B cell (primary cell): ENCODE results near the gene SETDB2. TPM values are rescaled to one million over a fixed set of nuclear protein-coding genes. Genes with fewer than 3 reads are reported as not detected.

Experiments
- ATAC-seq: fragments of 200-7000 bp; cut with Tn5 transposase; one replicate; pipeline ENCODE4 v1.10.0; 2021; ENCODE audit warnings: low read depth, mild to moderate bottlenecking, moderate number of reproducible peaks, moderate library complexity
- CTCF ChIA-PET: fragments of 350-600 bp; sonication (Branson Sonifier 250); formaldehyde crosslinking; loops from one replicate; lab custom pipeline; 2021; ENCODE audit warnings: antibody characterized with exemption, inconsistent platforms; lab: Charles Lee
- POLR2A ChIA-PET: fragments of 350-600 bp; sonication (Branson Sonifier 250); formaldehyde crosslinking; loops from one replicate; lab custom pipeline; 2021; ENCODE audit warnings: antibody characterized with exemption; lab: Charles Lee
- DNase-seq: peaks from one replicate; pipeline ENCODE4 v3.0.0; 2013
- H2AFZ ChIP-seq: 2 replicates; pipeline ENCODE4 v1.6.1; 2012; ENCODE audit warnings: mild to moderate bottlenecking, low read depth, low read length; ENCODE audit not compliant: insufficient read depth, poor library complexity, severe bottlenecking
- H3K27ac ChIP-seq, 2 donors: 1 replicate in 1 of 2; 2 replicates in 1 of 2; pipeline ENCODE4 v1.5.1; 2012 to 2013; ENCODE audit warnings: low read length in 2 of 2, mild to moderate bottlenecking in 2 of 2, moderate library complexity in 1 of 2
- H3K27me3 ChIP-seq, 4 experiments: fragments of 200-600 bp in 1 of 4; sonication (generic) in 1 of 4; replicated peaks in 1 of 4; 1 replicate in 2 of 4; 2 replicates in 2 of 4; pipeline versions ENCODE4 v1.6.1 to v1.7.0; 2013 to 2016; ENCODE audit warnings: low read length in 3 of 4, mild to moderate bottlenecking in 2 of 4, mixed read lengths in 1 of 4, moderate library complexity in 1 of 4; ENCODE audit not compliant: insufficient read depth in 4 of 4, control insufficient read depth in 3 of 4; ENCODE audit errors: control extremely low read depth in 1 of 4
- H3K36me3 ChIP-seq, 2 experiments: replicated peaks in 1 of 2; 1 replicate in 1 of 2; 2 replicates in 1 of 2; pipeline versions ENCODE4 v1.6.1 to v1.7.1; 2013; ENCODE audit warnings: low read length in 1 of 2; ENCODE audit not compliant: insufficient read depth in 2 of 2, control insufficient read depth in 1 of 2; ENCODE audit errors: control extremely low read depth in 1 of 2, extremely low read depth in 1 of 2
- H3K4me1 ChIP-seq, 2 donors: fragments of 200-600 bp in 1 of 2; sonication (generic) in 1 of 2; 1 replicate in 1 of 2; 2 replicates in 1 of 2; pipeline versions ENCODE4 v1.5.1 to v1.6.1; 2013 to 2017; ENCODE audit warnings: low read length in 2 of 2; ENCODE audit not compliant: control insufficient read depth in 2 of 2, insufficient read depth in 2 of 2
- H3K4me2 ChIP-seq: replicated peaks from 2 replicates; pipeline ENCODE3; 2012; ENCODE audit warnings: mild to moderate bottlenecking, low read depth, low read length; ENCODE audit not compliant: poor library complexity, severe bottlenecking
- H3K4me3 ChIP-seq, 5 experiments: fragments of 200-600 bp in 1 of 5; sonication (generic) in 1 of 5; 1 replicate in 3 of 5; 2 replicates in 2 of 5; pipeline versions ENCODE4 v1.5.1 to v1.7.0; 2011 to 2016; ENCODE audit warnings: low read length in 4 of 5, mild to moderate bottlenecking in 4 of 5, low read depth in 2 of 5, control low read depth in 1 of 5, moderate library complexity in 1 of 5; ENCODE audit not compliant: insufficient read depth in 1 of 5; ENCODE audit errors: control extremely low read depth in 1 of 5, extremely low read depth in 1 of 5
- H3K79me2 ChIP-seq: fragments of 200-600 bp; sonication (generic); one replicate; pipeline ENCODE4 v1.6.0; 2016; ENCODE audit warnings: low read length; ENCODE audit not compliant: control insufficient read depth, insufficient read depth
- H3K9ac ChIP-seq: fragments of 200-600 bp; sonication (generic); 2 replicates; pipeline ENCODE4 v1.6.1; 2017; ENCODE audit warnings: mild to moderate bottlenecking, low read length, moderate library complexity
- H3K9me3 ChIP-seq, 3 donors: one replicate each; pipeline versions ENCODE4 v1.6.1 to v1.7.1; 2013; ENCODE audit warnings: low read length in 2 of 3; ENCODE audit not compliant: control insufficient read depth in 2 of 3, insufficient read depth in 1 of 3; ENCODE audit errors: control extremely low read depth in 1 of 3
- H4K20me1 ChIP-seq: 2 replicates; pipeline ENCODE4 v1.6.0; 2012; ENCODE audit warnings: mild to moderate bottlenecking, low read length; ENCODE audit not compliant: insufficient read depth, control insufficient read depth, poor library complexity, severe bottlenecking
- H3K27ac Mint-ChIP-seq: one replicate; pipeline ENCODE4 v1.8.0; 2021; ENCODE audit warnings: mixed read lengths
- H3K27me3 Mint-ChIP-seq: one replicate; pipeline ENCODE4 v1.8.0; 2021; ENCODE audit warnings: mixed read lengths
- H3K4me1 Mint-ChIP-seq: one replicate; pipeline ENCODE4 v1.8.0; 2021; ENCODE audit warnings: mixed read lengths
- H3K4me3 Mint-ChIP-seq: one replicate; pipeline ENCODE4 v1.8.0; 2021; ENCODE audit warnings: mixed read lengths
- H3K9me3 Mint-ChIP-seq: one replicate; pipeline ENCODE4 v1.8.0; 2022; ENCODE audit warnings: mixed read lengths; ENCODE audit not compliant: insufficient read depth
- EZH2 ChIP-seq: IDR thresholded peaks from 2 replicates; pipeline ENCODE4 v1.6.1; 2012; ENCODE audit warnings: borderline replicate concordance, low read depth, mild to moderate bottlenecking, moderate library complexity, low read length; ENCODE audit not compliant: insufficient read depth, poor library complexity, severe bottlenecking
- WGBS: methylation state at CpG from one replicate; pipeline ENCODE4 v1.1.5; 2013; ENCODE audit warnings: missing lambda C conversion rate; ENCODE audit not compliant: insufficient coverage; 5-methylcytosine and 5-hydroxymethylcytosine counted together
- intact Hi-C: fragments of 100-400 bp; cut with micrococcal nuclease; formaldehyde crosslinking; loops from one replicate; pipeline ENCODE4 v1.10.0; 2022
- polyA plus RNA-seq: library from polyadenylated mRNA; depleted of rRNA; stranded (reverse); fragments of >200 nt; gene quantifications from 2 replicates; pipeline ENCODE4 v1.2.3, GENCODE V29; 2012
- total RNA-seq, 2 donors: library from RNA; stranded (reverse); fragments of 120-200 nt in 1 of 2; gene quantifications; 1 replicate in 1 of 2; 2 replicates in 1 of 2; pipeline versions ENCODE4 v1.2.3 to v1.2.4, GENCODE V29; 2013 to 2022
- TF ChIP-seq, protein P1 (sequence below): fragments of 200-600 bp; IDR thresholded peaks from one replicate; pipeline ENCODE4 v1.8.0; 2022; ENCODE audit warnings: antibody characterized with exemption, mild to moderate bottlenecking

The SETDB2 gene
- total and polyA plus RNA-seq, 2 donors (not counting 1 experiment from before 2014, with no cell fraction given): 12.0 to 38.2 TPM

DNA sequence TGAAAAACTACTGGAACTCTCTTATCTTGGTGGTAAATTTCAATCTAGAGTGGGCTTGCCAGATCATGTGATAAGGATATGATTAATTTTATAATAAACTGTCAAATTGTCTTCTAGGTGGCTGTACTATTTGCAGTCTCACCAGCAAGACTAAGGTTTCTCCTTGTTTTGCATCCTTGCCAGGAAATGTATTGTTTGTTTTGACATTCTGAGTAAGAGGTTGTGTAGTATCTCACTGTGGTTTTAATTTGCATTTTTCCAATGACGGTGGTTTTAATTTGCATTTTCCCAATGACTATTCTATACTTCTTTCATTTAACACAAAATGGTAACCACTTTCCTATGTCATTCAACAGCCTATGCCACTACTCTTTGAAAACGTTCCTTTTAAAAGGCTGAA is 2.2 kb upstream of the SETDB2 start:
- intact Hi-C loops: loop anchor here (5.0 kb wide), 3 partner anchors 180 to 1405 kb away; partner anchors contain the start of genes FNDC3A and NUDT15
- H4K20me1 ChIP-seq: no peaks in the 10 kb centered on the region
- Mint-ChIP-seq H3K27ac (peak overlapping the region; percentile 13), H3K4me3 (peak overlapping the region; percentile 21), H3K27me3 (no peaks in the 10 kb centered on the region), H3K9me3 (no peaks in the 10 kb centered on the region), H3K4me1 (peaks cover 56% of the 10 kb centered on the region)
- no peak overlapping the region for H3K4me3 ChIP-seq
- peaks cover 33% of the 10 kb centered on the region in 2 donors for H3K4me1 ChIP-seq
- no peak overlapping the region for H3K4me2 ChIP-seq
- H3K79me2 ChIP-seq: peaks cover 12% of the 10 kb centered on the region
- DNase-seq (no peak), ATAC-seq (no peak)
- no peaks in the 10 kb centered on the region for H3K36me3 ChIP-seq
- no CpG with 5 or more reads among the region's 2 CpGs for WGBS
- H2AFZ ChIP-seq: no peak overlapping the region
- TF ChIP-seq, protein P1, sequence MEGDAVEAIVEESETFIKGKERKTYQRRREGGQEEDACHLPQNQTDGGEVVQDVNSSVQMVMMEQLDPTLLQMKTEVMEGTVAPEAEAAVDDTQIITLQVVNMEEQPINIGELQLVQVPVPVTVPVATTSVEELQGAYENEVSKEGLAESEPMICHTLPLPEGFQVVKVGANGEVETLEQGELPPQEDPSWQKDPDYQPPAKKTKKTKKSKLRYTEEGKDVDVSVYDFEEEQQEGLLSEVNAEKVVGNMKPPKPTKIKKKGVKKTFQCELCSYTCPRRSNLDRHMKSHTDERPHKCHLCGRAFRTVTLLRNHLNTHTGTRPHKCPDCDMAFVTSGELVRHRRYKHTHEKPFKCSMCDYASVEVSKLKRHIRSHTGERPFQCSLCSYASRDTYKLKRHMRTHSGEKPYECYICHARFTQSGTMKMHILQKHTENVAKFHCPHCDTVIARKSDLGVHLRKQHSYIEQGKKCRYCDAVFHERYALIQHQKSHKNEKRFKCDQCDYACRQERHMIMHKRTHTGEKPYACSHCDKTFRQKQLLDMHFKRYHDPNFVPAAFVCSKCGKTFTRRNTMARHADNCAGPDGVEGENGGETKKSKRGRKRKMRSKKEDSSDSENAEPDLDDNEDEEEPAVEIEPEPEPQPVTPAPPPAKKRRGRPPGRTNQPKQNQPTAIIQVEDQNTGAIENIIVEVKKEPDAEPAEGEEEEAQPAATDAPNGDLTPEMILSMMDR: no peak
- no peak for TF ChIP-seq EZH2
- ChIA-PET POLR2A (no interaction called here), CTCF (interaction anchor here (1.3 kb wide), 1 partner anchor 20 kb away, joined by 3 read pairs; no protein-coding TSS in a partner anchor)
- H3K9ac ChIP-seq: no peak overlapping the region
- H3K27me3 ChIP-seq: no peaks in the 10 kb centered on the region
- H3K9me3 ChIP-seq: no peaks in the 10 kb centered on the region
- no peak overlapping the region for H3K27ac ChIP-seq

DNA sequence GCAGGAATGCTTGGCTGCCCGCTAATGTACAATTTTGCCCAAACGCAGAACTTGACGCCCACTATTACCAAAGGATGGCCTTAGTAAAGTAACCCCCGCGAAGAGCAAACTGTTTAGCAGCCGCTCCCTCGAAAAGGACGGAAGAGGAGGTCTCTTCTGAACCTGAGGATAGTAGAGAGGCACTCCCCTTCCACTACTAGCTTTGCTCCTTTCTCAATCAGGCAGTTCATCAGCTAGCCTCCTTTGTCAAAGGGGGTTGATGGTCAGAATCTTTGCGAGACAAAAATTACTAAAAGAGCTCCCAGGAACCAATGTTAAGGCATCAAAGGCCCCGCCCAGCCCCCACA is 744 bp upstream of the SETDB2 start:
- ChIA-PET CTCF (interaction anchor here (0.7 to 2.6 kb wide), 8 partner anchors 22 to 1843 kb away, joined by 3 to 14 read pairs (median 4); partner anchors contain the start of gene KPNA3), POLR2A (interaction anchor here (0.5 to 4.4 kb wide), 9 partner anchors 11 to 177 kb away, joined by 3 to 42 read pairs (median 5); partner anchors contain the start of genes PHF11 and RCBTB1)
- peak overlapping the region; percentile 70 for H3K9ac ChIP-seq
- Mint-ChIP-seq H3K4me1 (peaks cover 66% of the 10 kb centered on the region), H3K27ac (peak overlapping the region; percentile 99), H3K9me3 (no peaks in the 10 kb centered on the region), H3K27me3 (no peaks in the 10 kb centered on the region), H3K4me3 (peak overlapping the region; percentile 96)
- peaks cover 33 to 46% of the 10 kb centered on the region in 2 donors for H3K4me1 ChIP-seq
- H3K27me3 ChIP-seq: no peaks in the 10 kb centered on the region
- H4K20me1 ChIP-seq: no peaks in the 10 kb centered on the region
- WGBS: 15% methylated on average over 7 of the region's 10 CpGs
- H3K36me3 ChIP-seq: no peaks in the 10 kb centered on the region
- peak overlapping the region; percentile 97 for H3K27ac ChIP-seq
- DNase-seq (no peak), ATAC-seq (no peak)
- peak overlapping the region; percentile 77 for H3K4me2 ChIP-seq
- H3K4me3 ChIP-seq: peak overlapping the region; percentile 63 to 82 (median 76)
- H3K9me3 ChIP-seq: no peaks in the 10 kb centered on the region
- peak overlapping the region; percentile 91 for H2AFZ ChIP-seq
- intact Hi-C loops: loop anchor here (5.0 kb wide), 3 partner anchors 179 to 1406 kb away; partner anchors contain the start of genes FNDC3A and NUDT15
- TF ChIP-seq, protein P1: no peak
- TF ChIP-seq EZH2: no peak
- peaks cover 27% of the 10 kb centered on the region for H3K79me2 ChIP-seq
